CMK (cell line): Measurements from ENCODE around the gene CAPN12.

Source experiments
- DNase-seq: peaks from one replicate; pipeline ENCODE4 v3.0.0-alpha.2; 2010; ENCODE audit warnings: low read depth

The CAPN12 gene

DNA sequence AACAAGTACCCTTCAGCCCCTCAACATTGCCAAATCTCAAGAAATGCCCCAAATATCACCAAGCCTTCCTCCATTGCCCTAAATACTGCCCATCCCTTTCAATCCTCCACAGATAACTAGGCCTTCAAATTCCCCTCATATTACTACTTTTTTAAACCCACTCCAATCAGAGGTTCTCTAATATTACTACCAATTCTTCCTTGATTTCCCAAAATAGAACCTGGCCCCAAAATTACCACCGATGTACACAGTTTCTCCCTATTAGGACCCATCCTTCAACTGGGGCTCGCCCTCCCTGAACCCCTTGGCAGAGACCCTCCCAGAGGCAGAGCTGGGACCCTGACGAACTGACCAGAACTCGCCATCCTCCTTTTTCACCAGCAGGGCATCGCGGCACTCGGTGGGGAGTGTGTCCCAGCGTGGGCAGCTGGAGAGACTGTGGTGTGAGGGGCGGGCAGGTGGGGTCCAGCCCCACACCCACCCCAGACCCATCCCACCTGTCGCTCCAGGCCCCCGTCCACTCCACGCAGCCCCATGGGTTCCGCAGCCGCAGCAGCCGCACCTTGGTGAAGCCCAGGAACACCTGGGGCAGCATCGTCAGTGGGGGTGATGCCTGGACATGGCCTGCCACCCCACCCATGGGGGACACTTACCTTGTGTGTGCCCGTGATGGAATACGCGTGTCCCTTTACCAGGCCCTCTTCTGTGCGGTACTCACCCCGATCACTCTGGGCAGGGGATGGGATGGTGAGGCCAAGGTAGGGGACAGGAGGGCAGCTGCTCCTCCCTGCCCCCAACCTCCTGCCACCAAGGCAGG lies 6.1 kb downstream of the CAPN12 start:
- no peak for DNase-seq

DNA sequence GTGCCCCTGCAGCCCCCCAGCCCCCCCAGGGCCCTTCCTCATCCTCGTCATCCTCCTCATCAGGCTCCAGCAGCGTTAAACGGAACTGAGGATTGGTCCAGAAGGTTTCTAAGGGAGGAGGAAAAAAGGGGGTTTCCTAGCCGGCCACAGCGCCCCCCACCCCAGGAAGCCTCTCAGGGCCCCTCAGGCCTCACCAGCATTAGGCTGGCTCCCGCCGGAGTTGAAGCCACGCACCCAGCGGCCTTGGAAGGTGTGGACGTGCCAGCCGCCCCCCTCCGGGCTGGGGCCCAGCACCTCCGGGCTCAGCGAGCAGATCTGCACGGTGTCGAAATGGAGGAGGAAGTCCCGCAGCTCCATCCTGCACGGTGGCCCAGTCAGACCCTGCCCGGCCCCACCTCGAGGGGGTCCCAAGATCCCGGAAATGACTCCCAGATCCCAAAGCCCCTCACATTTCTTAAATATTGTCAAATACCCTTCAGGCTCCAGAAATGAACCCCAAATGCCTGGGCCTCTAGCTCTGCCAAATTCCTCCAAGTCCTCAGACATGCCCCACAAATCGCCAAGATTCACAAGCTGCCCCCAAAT lies 6.9 kb downstream of the CAPN12 start:
- DNase-seq, result no peak

- no peak for DNase-seq
These were observed 7.6 kb downstream of the CAPN12 start for GRCh38 chr19:38736413-38737280.

DNA sequence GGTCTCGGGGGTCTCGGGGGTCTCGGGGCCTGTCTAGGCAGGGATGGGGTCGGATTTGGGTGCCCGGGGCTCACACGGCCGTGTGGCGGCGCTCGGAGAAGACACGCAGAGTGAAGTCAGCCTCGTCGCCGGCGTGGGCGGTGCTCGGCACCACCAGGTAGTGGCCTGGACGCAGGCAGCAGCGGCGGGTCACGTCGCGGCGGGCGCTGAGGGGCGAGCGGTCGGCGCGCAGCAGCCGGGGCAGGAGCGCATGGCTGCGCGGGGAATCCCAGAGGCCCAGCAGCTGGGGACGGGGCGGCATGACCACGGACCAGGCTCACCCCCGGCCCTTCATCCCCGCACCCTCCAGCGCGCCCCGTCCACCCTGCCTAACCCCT lies 8.2 kb downstream of the CAPN12 start:
- DNase-seq, result no peak

- DNase-seq, result no peak
These were observed 9.0 kb downstream of the CAPN12 start for GRCh38 chr19:38735257-38735686.

DNA sequence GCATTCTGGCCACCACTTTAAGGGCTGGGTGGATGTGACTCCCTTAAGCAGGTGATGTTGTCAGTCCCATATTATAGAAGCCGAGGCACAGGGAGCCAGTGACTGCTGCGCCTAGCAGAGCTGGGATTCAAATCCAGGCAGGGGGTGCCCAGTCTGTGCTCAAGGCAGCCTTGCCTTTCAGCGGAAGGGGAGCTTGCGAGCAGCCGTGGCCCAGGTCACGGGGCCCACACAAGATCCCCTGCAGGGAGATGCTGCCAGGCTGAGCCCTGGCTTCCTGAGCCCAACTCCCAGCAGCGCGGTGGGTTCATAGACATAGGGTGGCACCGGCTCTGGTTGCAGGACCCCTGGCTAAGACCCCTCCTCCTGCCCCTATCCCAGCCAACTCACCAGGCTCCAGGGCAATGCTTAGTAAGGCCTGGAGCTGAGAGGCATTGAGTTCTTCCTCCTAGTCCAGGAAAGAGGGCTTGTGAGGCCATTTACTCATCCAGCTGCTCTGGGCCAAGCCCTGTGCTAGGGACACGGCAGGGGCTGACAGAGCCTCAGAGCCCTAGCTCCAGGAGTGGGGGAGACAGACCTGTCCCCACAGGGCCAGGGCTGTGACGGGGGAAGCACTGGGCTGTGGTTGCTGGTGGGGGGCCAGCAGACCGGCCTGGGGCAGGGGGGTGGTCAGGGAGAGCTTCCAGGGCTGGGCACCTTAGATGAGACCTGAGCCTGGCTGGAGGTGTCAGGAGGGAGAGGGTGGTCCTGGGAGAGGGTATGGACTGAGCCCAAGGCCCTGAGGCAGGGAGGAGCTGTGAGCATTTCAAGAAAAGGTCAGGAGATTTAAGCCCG lies 9.6 kb downstream of the CAPN12 start:
- no peak for DNase-seq

DNA sequence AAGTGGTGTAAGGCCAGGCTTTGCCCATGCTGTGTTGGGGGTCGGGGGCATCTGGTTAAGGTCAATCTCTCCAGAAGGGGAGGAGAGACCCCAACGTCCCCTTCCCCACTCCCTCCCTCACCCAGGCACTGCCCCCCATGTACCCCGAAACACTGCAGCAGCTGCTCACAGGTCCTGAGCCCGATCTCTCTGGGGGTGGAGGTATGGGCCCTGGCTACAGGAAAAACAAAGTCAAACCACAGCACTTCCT lies 10.2 kb downstream of the CAPN12 start:
- DNase-seq, result no peak

DNA sequence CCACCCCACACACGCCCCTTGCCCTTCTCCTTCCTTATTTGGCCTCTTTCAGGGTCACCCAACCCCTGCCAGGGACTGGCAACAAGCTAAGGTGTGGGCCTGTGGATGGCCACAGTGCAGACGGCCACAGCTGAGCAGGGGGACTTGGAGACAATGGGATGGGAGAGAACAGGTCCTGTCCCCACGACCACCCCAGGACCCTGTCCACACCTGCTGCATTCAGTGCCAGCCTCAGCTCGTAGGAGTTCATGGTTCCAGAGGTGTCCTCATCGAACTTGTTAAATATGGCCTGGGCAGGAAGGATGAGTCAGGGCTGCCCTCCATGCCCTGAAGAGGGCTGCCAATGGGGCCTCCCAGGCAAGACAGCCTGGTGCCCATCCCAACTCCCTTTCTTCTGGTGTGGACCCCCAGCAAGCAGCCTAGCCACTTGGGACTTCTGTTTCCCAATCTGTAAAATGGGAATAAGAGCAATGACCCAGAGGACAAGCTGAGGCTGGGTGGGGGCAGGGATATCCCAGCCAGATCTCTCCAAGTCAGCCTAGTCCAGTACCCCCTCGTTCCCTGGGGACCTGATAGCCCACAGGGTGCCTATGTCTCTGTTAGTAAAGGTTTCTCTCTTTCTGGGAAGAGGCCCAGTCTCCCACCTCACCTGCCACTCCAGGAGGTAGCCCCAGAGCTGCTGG lies 10.6 kb downstream of the CAPN12 start:
- DNase-seq, result no peak

DNA sequence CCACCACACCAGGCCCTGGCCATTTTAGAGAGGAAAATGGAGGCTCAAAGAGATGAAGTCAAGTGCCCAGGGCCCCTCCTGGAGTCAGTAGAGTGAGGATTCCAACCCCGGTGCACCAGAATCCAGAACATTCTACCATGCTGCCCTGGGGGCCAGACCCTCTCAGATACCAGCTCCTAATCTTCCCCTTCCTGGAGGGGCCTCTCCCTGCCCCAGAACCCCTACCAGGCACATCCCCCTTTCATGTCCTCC lies 11.1 kb downstream of the CAPN12 start:
- DNase-seq, result no peak

GRCh38 chr19:38731654-38732301 lies 12.5 kb downstream of the CAPN12 start:
- no peak for DNase-seq

DNA sequence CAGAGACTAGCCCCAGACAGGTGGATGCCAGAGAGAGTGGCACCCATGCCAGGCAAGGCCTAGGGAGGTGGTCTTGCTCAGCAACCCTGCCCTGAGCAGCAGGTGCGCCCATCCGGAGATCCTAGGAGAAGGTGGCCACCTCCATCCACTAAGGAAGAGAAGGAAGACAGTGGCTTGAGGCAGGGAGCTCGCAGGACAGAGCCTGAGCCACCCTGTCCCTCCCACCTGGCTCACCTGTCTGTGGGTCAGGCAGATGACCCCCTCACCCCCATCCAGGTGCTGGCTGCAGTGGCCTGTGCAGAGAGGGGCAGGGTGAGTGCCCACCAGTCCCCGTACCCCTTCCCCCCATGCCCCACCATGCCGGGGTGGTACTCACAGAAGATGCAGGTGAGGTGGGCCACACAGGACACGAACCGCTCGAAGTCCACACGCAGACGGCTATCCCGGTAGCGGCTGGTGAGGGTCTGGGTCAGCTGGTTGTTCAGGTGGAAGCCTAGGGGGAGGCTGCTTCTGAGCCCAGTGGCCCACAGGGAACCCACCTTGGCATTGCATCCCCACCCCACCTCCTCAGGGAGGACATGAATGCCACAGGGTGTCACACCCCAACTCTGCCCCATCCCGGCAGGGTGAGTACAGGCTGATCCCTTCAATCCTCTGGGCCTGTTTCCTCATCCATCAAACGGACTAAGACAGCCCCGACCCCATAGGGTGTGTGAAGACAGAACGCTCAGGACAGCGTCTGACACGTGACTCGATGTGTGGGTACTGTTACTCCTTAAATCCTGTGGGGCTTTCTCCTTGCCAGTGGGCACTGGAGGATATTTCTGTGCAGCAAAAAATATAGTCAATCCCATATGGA lies 13.3 kb downstream of the CAPN12 start:
- DNase-seq, result no peak

- no peak for DNase-seq
These were observed 13.9 kb downstream of the CAPN12 start for GRCh38 chr19:38730470-38730730.

DNA sequence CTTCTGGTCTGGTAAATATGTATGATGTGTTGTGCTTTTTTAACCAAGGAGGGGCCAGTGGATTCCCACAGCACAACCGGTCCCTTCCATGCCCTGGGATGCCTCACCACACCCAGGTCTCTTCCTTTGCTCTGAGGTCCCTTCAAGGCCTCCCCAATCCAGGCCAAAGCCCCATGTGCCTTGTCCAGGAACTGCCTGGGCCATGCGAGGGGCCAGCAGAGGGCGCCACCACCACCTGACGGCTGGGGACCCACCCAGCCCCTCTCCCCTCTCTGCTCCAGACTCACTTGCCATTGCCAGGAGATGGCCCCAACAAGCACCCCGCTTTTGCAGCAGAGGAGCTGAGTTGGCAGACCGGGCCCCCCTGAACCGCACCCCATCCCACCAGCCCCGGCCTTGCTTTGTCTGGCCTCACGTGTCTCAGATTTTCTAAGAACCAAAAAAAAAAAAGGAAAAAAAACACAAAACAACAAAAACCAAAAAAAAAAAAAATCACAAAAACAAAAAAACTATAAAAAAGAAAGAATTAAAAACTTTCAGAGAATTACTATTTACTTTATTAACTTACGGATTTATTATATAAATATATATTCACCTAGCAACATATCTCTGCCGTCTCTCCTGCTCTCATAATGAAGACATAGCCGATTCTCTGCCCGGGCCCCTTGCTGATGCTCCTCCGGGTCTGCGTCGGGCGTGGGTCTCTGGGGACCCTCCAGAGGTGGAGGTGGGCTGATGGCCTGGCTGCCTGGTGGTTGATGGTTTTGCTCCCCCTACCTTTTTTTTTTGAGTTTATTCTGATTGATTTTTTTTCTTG lies 14.4 kb downstream of the CAPN12 start:
- DNase-seq, result peak; percentile 48

DNA sequence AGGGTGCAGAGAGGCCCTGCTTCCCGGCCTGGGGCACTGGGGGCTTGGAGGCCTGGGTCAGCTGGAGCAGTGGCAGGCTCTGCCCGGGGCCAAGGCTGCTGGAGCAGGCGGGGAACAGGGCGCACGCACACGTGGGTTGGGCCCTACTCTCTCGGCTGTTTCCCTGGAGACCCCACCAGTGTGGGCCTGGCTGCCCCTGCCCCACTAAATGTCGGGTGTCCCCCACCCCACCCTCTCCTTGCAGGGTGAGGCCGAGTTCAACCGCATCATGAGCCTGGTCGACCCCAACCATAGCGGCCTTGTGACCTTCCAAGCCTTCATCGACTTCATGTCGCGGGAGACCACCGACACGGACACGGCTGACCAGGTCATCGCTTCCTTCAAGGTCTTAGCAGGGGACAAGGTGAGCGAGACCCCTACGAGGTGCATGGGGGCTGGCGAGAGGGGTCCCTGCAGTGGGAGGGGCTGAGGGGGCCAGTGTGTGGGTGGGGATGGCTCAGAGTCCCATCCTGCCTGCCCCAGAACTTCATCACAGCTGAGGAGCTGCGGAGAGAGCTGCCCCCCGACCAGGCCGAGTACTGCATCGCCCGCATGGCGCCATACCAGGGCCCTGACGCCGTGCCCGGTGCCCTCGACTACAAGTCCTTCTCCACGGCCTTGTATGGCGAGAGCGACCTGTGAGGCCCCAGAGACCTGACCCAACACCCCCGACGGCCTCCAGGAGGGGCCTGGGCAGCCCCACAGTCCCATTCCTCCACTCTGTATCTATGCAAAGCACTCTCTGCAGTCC lies 15.3 kb downstream of the CAPN12 start:
- DNase-seq, result no peak

- DNase-seq, result peak; percentile 81
These were observed 16.2 kb downstream of the CAPN12 start for GRCh38 chr19:38727868-38728660.

- no peak for DNase-seq
These were observed 16.9 kb downstream of the CAPN12 start for GRCh38 chr19:38727306-38727867.

DNA sequence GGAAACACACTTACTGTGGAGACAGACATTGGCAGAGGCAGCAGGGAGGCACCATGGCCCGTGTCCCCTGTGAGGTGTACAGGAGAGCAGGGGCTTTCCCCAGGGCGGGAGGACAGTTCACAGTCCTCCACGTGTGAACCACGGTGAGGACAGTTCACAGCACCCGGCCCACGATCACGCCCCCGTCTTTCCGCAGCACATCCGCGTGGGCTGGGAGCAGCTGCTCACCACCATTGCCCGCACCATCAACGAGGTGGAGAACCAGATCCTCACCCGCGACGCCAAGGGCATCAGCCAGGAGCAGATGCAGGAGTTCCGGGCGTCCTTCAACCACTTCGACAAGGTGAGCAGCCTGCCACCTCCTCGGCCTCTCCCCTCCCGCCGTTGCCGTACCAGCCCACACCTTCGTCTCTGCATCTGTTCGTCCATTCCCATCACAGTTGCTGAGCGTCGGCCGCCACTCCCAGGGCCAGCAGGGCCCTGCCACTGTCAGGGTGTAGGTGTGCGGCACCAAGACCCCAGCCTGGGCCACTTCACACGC lies 17.4 kb downstream of the CAPN12 start:
- no peak for DNase-seq

GRCh38 chr19:38726284-38726673 lies 18.0 kb downstream of the CAPN12 start:
- DNase-seq, result no peak
